LNCAP (cell line): ENCODE results near the gene RNF144A.

Experiments
- TF ChIP-seq, protein P1 (sequence below): fragments of 450-650 bp; IDR thresholded peaks from 2 replicates; pipeline ENCODE4 v1.5.1; 2017; ENCODE audit warnings: mild to moderate bottlenecking

The RNF144A gene

DNA sequence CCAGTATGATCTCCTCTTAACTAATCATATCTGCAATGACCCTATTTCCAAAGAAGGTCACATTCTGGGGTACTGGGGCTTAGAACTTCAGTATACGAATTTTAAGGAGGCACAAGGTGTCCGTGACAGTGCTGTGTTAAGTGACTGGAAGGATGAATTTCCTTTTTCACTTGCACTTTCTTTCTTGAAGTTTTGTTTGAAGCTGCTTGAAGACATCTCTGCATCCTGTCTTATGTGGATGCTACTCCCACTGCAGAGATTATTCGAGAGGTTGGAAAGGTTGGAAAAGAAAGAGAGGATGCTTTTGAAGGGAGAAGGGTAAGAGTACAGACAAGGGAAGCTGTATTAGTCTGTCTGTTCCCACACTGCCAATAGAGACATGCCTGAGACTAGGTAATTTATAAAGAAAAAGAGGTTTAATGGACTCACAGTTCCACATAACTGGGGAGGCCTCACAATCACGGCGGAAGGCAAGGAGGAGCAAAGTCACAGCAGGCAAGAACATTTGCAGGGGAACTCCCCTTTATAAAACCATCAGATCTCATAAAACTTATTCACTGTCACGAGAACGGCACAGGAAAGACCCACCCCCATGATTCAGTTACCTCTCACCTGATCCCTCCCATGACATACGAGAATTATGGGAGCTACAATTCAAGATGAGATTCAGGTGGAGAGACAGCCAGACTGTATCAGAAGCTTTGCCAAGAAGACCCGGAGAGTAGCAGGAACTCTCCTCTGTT is 3.6 kb upstream of the RNF144A start:
- TF ChIP-seq, protein P1, sequence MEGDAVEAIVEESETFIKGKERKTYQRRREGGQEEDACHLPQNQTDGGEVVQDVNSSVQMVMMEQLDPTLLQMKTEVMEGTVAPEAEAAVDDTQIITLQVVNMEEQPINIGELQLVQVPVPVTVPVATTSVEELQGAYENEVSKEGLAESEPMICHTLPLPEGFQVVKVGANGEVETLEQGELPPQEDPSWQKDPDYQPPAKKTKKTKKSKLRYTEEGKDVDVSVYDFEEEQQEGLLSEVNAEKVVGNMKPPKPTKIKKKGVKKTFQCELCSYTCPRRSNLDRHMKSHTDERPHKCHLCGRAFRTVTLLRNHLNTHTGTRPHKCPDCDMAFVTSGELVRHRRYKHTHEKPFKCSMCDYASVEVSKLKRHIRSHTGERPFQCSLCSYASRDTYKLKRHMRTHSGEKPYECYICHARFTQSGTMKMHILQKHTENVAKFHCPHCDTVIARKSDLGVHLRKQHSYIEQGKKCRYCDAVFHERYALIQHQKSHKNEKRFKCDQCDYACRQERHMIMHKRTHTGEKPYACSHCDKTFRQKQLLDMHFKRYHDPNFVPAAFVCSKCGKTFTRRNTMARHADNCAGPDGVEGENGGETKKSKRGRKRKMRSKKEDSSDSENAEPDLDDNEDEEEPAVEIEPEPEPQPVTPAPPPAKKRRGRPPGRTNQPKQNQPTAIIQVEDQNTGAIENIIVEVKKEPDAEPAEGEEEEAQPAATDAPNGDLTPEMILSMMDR, result no peak

DNA sequence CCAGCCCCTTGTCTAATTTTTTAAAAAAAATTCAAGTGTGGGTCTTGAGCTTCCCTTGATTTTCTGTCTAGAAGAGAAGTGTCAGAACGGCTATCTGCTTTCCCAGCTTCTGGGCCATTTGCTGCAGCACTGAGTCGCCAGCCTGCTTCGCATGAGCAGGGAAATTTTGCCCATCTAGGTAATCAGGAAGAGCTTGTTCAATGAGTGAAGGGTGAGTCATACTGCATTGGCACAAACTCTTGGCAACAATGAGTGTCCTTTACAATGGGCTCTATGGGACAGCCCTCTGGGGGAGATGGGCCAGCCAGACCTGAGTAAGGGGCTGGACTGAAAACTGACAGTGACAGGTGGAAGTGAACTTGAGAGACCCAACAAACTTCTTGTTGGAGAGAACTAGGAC is 2.4 kb upstream of the RNF144A start:
- TF ChIP-seq, protein P1, result no peak

DNA sequence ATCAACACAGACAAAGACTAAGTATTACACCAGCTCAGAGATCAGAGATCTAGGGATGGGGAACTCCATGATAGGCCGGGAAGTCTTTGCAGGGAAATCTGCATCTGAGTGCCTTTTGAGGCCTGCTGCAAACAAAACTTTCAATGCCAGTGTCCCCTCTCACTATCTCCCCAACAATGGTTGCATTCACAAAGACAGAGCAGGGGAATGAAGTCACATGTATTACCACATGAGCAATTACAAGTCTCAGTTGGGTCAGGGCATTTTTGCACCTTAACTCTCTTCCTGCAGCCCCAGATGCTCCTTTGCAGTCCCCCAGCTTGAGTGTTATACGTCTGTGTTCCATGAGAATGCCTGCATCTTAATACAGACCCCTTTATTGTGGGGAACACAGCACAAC is 1.8 kb upstream of the RNF144A start:
- TF ChIP-seq, protein P1, result no peak

DNA sequence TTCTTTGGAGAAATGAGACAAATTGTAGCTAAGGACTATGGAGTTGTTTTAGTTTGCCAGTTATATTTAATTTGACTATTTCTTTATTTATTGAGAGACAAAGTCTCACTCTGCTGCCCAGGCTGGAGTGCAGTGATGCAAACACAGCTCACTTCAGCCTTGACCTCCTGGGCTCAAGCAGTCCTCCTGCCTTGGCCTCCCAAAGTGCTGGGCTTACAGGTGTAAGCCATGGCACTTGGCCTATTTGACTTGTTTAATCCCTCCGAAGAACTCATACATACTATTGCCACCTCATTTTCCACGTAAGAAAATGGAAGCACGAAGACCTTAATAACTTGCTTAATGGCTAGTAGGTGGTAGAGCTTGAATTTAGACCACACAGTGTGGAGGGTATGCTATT is 988 bp upstream of the RNF144A start:
- TF ChIP-seq, protein P1, result no peak

DNA sequence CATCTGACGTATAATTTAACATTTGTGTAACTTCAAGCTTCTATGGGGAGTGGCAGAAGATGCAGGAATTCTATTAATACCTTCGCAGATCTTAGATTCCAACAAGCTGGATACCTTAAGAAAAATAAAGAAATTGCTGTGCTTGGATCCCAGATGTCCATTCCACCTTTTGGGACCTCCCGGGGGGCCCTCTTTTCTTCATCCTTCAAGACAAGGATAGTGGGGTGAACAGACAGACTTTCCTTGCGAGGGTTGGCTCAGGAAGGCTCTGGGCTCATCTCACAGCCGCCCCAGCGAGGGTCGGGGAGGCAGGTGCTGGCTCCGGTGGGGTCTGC is 509 bp upstream of the RNF144A start:
- TF ChIP-seq, protein P1, result no peak

DNA sequence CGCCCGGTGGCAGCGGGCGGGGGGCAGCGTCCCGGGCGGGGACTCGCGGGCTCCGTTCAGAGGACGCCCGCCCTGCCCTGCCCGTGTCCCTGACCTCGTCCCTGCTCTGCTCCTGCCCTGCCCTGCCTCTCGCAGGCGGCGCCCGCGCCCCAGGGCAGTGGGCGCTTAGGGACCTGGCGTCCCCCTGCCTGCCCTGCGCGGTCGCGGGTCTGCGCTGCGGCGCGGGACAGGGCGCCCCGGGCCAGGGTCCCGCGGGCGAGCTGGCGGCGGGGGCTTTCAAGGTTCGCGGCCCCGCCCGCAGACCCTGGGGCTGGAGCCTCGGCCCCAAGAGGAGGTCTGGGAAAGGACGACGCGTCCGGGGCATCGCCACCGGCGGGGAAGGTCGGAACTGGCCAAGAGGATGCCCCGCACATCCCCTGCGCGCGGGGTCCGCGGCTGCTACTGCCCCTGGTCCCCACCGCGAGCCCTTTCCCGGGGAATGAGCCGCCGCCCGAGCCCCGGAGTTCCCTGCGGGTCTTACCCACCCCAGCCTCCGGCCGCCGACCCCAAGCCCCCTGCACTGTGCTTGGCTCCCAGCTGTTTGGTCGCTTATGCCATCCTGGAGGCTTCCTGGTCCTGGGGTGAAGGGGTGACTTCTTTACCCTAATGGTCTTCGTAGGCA is 679 bp downstream of the RNF144A start:
- TF ChIP-seq, protein P1, result no peak

DNA sequence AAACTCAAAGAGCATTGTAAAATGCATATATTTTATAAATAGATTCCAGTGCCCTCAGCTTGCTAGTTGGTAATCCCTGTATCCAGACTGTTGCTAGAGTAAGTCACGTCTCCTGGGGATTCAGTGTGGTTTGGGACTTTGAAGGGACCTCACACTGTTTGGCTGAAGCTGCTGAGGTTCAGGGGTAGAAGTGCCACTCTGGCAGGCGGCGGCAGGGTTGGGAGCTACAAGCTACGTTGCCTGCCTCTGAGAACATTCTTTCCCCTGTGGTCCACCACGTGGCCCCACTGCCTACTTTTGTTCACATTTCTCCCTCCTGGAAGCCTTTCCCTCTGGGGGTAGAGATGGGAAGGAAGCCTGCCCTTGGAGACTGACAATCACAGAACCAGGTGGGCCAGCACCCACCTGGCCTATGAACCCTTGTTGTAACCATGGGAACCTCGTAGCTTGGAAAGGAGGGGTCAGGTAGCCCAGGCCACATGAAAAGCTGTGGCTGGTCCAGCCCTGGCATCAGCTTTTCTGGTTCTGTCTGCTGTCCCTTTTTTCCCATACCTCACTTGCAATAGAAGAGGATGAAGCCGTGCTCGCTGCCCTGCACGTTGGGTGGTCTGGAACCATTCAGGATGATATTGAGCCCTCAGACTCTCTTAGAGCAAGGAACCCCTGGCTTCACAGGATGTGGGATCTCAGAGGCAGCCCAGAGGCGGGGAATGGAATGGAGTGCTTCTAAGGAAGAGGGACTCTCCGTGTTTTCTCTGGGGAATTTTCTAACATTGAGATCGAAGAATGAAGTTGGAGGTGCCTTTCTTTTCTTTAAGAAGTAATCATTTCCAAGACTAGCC is 2.9 kb downstream of the RNF144A start:
- TF ChIP-seq, protein P1, result no peak
